Mononuclear cell (primary cell): ENCODE data around the gene ZNF155. TPM values are rescaled to one million over a fixed set of nuclear protein-coding genes. Genes with fewer than 3 reads are reported as not detected.

Source experiments
- H3K27me3 ChIP-seq: 2 replicates; pipeline ENCODE4 v1.6.0; 2011; ENCODE audit warnings: low read length, control low read depth; ENCODE audit not compliant: insufficient read depth
- H3K4me1 ChIP-seq: 2 replicates; pipeline ENCODE4 v1.5.1; 2011; ENCODE audit warnings: mild to moderate bottlenecking, low read length, control low read depth; ENCODE audit not compliant: insufficient read depth
- H3K4me3 ChIP-seq: 2 replicates; pipeline ENCODE4 v1.5.1; 2011; ENCODE audit warnings: mild to moderate bottlenecking, low read length, moderate library complexity
- H3K9me3 ChIP-seq: 2 replicates; pipeline ENCODE4 v1.5.1; 2011; ENCODE audit warnings: low read depth, mild to moderate bottlenecking, control low read depth, low read length
- total RNA-seq: library from RNA; depleted of rRNA; stranded (reverse); fragments of >200 nt; gene quantifications from one replicate; pipeline ENCODE4 v1.2.3, GENCODE V29; 2012

The ZNF155 gene
- total RNA-seq, 1 donor, result 6.2 TPM

- Histone ChIP-seq H3K4me3 (no peak overlapping the region), H3K27me3 (no peaks in the 10 kb centered on the region), H3K9me3 (peaks cover 85% of the 10 kb centered on the region), H3K4me1 (no peaks in the 10 kb centered on the region)
Measured at GRCh38 chr19:44032001-44032610, 48.1 kb downstream of the ZNF155 start.

GRCh38 chr19:44042147-44042546 lies 58.2 kb downstream of the ZNF155 start:
- Histone ChIP-seq H3K9me3 (peaks cover 31% of the 10 kb centered on the region), H3K4me3 (no peak overlapping the region), H3K4me1 (no peaks in the 10 kb centered on the region), H3K27me3 (peaks cover 5% of the 10 kb centered on the region)

Other genes starting within 250 kb of the ZNF155 start
- 11.4 TPM for gene SMG9, start 229.2 kb upstream of the ZNF155 start, total RNA-seq
- 9.9 TPM for gene KCNN4, start 203.2 kb upstream of the ZNF155 start, total RNA-seq
- gene LYPD5, start 181.7 kb upstream of the ZNF155 start, total RNA-seq, result not detected
- gene ZNF283, start 156.9 kb upstream of the ZNF155 start, total RNA-seq, result 2.9 TPM
- 0.10 TPM for gene ZNF404, start 100.2 kb upstream of the ZNF155 start, total RNA-seq
- 4.4 TPM for gene ZNF45, start 48.9 kb upstream of the ZNF155 start, total RNA-seq
- 0.52 TPM for gene ZNF221, start 33.0 kb upstream of the ZNF155 start, total RNA-seq
- 3.3 TPM for gene ZNF230, start 18.8 kb downstream of the ZNF155 start, total RNA-seq
- gene ZNF222, start 41.2 kb downstream of the ZNF155 start, total RNA-seq, result 3.1 TPM
- 0.63 TPM for gene ZNF223, start 67.8 kb downstream of the ZNF155 start, total RNA-seq
- gene ZNF284, start 88.0 kb downstream of the ZNF155 start, total RNA-seq, result 0.73 TPM
- 24.0 TPM for gene ZNF224, start 110.2 kb downstream of the ZNF155 start, total RNA-seq
- 0.52 TPM for gene ZNF225, start 129.2 kb downstream of the ZNF155 start, total RNA-seq
- 2.2 TPM for gene ZNF234, start 157.4 kb downstream of the ZNF155 start, total RNA-seq
- gene ZNF226, start 180.9 kb downstream of the ZNF155 start, total RNA-seq, result 7.6 TPM
- gene ZNF227, start 228.3 kb downstream of the ZNF155 start, total RNA-seq, result 24.9 TPM